Mesenchymal stem cell (in vitro differentiated cells and primary cell): ENCODE data around the gene PPP4C.
A peak's percentile ranks its signal among the peaks of the same experiment; 100 is the strongest.

Experiments
- DNase-seq: peaks from one replicate; pipeline ENCODE4 v3.0.0-alpha.2; 2013
- H2AFZ ChIP-seq: one replicate; pipeline ENCODE4 v1.6.1; 2013; ENCODE audit warnings: low read depth, mild to moderate bottlenecking, control low read depth, inconsistent platforms, low read length, moderate library complexity
- H2AK5ac ChIP-seq: 2 replicates; pipeline ENCODE4 v1.6.1; 2013; ENCODE audit warnings: low read length, moderate library complexity, mild to moderate bottlenecking, inconsistent platforms; ENCODE audit not compliant: severe bottlenecking
- H2BK120ac ChIP-seq: one replicate; pipeline ENCODE4 v1.6.1; 2013; ENCODE audit warnings: low read depth, mild to moderate bottlenecking, inconsistent platforms, low read length, moderate library complexity
- H2BK12ac ChIP-seq, 2 experiments: one replicate each; pipeline ENCODE4 v1.6.1; 2013; ENCODE audit warnings: inconsistent platforms in 2 of 2, low read length in 2 of 2, mild to moderate bottlenecking in 2 of 2, moderate library complexity in 2 of 2, control low read depth in 1 of 2
- H2BK15ac ChIP-seq: one replicate; pipeline ENCODE4 v1.6.1; 2013; ENCODE audit warnings: mild to moderate bottlenecking, low read depth, inconsistent platforms; ENCODE audit not compliant: poor library complexity, severe bottlenecking
- H2BK5ac ChIP-seq: 2 replicates; pipeline ENCODE4 v1.6.1; 2013; ENCODE audit warnings: low read depth, mild to moderate bottlenecking, low read length, control low read depth, inconsistent platforms; ENCODE audit not compliant: poor library complexity, severe bottlenecking
- H3K14ac ChIP-seq, 2 experiments: one replicate each; pipeline ENCODE4 v1.6.1; 2013; ENCODE audit warnings: inconsistent platforms in 2 of 2, low read length in 2 of 2, control low read depth in 1 of 2, mild to moderate bottlenecking in 1 of 2, moderate library complexity in 1 of 2
- H3K18ac ChIP-seq, 2 experiments: one replicate each; pipeline ENCODE4 v1.6.1; 2013; ENCODE audit warnings: inconsistent platforms in 2 of 2, low read length in 2 of 2, control low read depth in 1 of 2, low read depth in 1 of 2, mild to moderate bottlenecking in 1 of 2
- H3K23ac ChIP-seq, 2 experiments: one replicate each; pipeline ENCODE4 v1.6.1; 2013; ENCODE audit warnings: inconsistent platforms in 2 of 2, low read length in 2 of 2, mild to moderate bottlenecking in 2 of 2, moderate library complexity in 2 of 2, control low read depth in 1 of 2
- H3K27ac ChIP-seq: 2 replicates; pipeline ENCODE4 v1.5.1; 2013; ENCODE audit warnings: mild to moderate bottlenecking, moderate library complexity, low read length, control low read depth, inconsistent platforms; ENCODE audit not compliant: poor library complexity, severe bottlenecking
- H3K27me3 ChIP-seq, 2 experiments: 2 replicates each; pipeline versions ENCODE4 v1.6.1 to v1.7.0; 2013; ENCODE audit warnings: low read length in 2 of 2, mild to moderate bottlenecking in 2 of 2, moderate library complexity in 2 of 2, control low read depth in 1 of 2, inconsistent platforms in 1 of 2; ENCODE audit not compliant: control insufficient read depth in 1 of 2, insufficient read depth in 1 of 2
- H3K36me3 ChIP-seq, 2 experiments: 2 replicates each; pipeline versions ENCODE4 v1.6.1 to v1.7.0; 2013; ENCODE audit warnings: low read length in 2 of 2, control low read depth in 1 of 2, inconsistent platforms in 1 of 2, low read depth in 1 of 2, mild to moderate bottlenecking in 1 of 2; ENCODE audit not compliant: insufficient read depth in 2 of 2, control insufficient read depth in 1 of 2
- H3K4ac ChIP-seq, 2 experiments: one replicate each; pipeline ENCODE4 v1.6.1; 2013; ENCODE audit warnings: inconsistent platforms in 2 of 2, low read length in 2 of 2, mild to moderate bottlenecking in 2 of 2, moderate library complexity in 2 of 2, control low read depth in 1 of 2, low read depth in 1 of 2
- H3K4me1 ChIP-seq: 2 replicates; pipeline ENCODE4 v1.6.1; 2013; ENCODE audit warnings: low read depth, low read length, control low read depth; ENCODE audit not compliant: control insufficient read depth, insufficient read depth
- H3K4me2 ChIP-seq: 2 replicates; pipeline ENCODE4 v1.6.1; 2013; ENCODE audit warnings: low read length, mild to moderate bottlenecking, inconsistent platforms; ENCODE audit not compliant: poor library complexity, severe bottlenecking
- H3K4me3 ChIP-seq, 2 experiments: 2 replicates each; pipeline versions ENCODE4 v1.5.1 to v1.7.0; 2013; ENCODE audit warnings: low read length in 2 of 2, mild to moderate bottlenecking in 2 of 2, control low read depth in 1 of 2, low read depth in 1 of 2; ENCODE audit not compliant: insufficient read depth in 1 of 2
- H3K79me1 ChIP-seq: replicated peaks from 2 replicates; pipeline ENCODE4 v1.6.1; 2013; ENCODE audit warnings: mild to moderate bottlenecking, control low read depth, low read length, inconsistent platforms; ENCODE audit not compliant: poor library complexity, severe bottlenecking
- H3K9ac ChIP-seq: 2 replicates; pipeline ENCODE4 v1.7.0; 2013; ENCODE audit warnings: mild to moderate bottlenecking, low read length, moderate library complexity
- H3K9me3 ChIP-seq: 2 replicates; pipeline ENCODE4 v1.7.0; 2013; ENCODE audit warnings: mild to moderate bottlenecking, low read length; ENCODE audit not compliant: control insufficient read depth
- H4K8ac ChIP-seq: one replicate; pipeline ENCODE4 v1.6.1; 2013; ENCODE audit warnings: inconsistent platforms, mild to moderate bottlenecking, low read length, moderate library complexity
- H4K91ac ChIP-seq: one replicate; pipeline ENCODE4 v1.6.1; 2013; ENCODE audit warnings: mild to moderate bottlenecking, low read length, inconsistent platforms
- WGBS: methylation state at CpG from one replicate; pipeline ENCODE4 v1.1.7; 2013; ENCODE audit warnings: mixed read lengths; 5-methylcytosine and 5-hydroxymethylcytosine counted together

The PPP4C gene

DNA sequence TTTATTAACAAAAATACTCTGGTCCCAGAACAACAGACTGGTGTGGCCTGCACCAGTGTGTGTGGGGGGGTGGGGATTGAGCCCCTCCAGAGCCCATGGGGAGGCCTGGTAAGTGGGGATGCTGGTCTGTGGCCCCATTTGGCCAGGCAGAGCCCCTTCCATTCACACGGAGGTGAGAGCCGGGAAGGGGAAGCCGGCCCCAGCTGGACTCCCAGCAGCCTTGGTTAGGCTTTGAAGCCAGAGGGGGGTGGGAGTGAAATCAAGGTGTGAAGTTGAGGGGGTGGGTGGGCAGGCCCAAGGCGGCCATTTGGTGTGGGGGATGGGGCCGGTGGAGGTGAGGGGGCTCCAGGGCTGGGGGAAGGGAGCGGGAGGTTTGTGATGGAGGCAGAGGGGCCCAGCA is 10.0 kb downstream of the PPP4C start:
- H3K79me1 ChIP-seq = peaks cover 40% of the 10 kb centered on the region
- WGBS = 55% methylated on average over 6 of the region's 6 CpGs

DNA sequence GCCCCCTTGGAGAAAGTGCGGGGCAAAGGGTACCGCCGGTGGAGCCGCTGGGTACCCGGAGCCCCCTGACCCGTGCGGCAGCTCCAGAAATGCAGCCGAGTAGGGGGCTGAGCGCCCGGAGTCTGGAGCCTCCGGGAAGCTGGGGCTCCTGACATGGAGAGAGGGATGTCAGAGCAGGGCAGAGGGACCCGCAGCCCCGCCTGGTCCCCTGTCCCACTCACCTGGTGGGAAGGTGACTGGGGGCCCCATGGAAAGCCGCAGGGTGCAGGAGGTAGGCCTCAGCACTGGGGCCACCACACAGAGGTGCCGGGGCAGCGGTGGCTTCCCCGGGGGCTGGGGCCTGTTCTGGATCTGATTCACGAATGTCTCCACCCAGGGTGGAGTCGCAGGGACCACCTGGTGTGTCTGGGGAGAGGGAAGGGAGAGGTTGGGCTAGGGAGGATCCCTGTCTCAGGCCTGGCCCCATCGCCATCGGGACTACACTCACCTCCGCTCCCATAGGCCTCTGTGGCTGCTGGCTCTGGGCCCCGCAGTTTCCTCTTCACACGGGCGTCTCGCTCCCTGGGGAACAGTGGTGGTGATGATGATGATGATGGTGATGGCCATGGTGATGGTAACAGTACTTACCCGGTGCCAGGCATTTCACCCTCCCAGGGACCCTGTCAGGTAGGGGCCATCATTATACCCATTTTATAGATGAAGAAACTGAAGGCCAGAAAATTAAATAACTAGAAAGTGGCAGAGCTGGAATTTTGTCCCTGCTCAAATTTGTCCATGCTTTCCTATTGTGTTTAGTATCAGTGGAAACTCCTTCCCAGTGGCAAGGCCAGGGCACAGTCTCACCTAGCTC is 10.7 kb downstream of the PPP4C start:
- peaks cover 35% of the 10 kb centered on the region for H3K79me1 ChIP-seq
- no peak overlapping the region for H4K8ac ChIP-seq
- no peak overlapping the region for H3K4me2 ChIP-seq
- H2BK12ac ChIP-seq = no peak overlapping the region
- no peak overlapping the region for H3K14ac ChIP-seq
- no peak overlapping the region for H3K4ac ChIP-seq
- H3K4me1 ChIP-seq = peaks cover 10% of the 10 kb centered on the region
- H3K27me3 ChIP-seq = no peaks in the 10 kb centered on the region
- H2BK120ac ChIP-seq = no peak overlapping the region
- H4K91ac ChIP-seq = no peak overlapping the region
- no peak overlapping the region for H3K9ac ChIP-seq
- 86% methylated on average over 25 of the region's 27 CpGs for WGBS
- H3K18ac ChIP-seq = no peak overlapping the region
- H2BK5ac ChIP-seq = no peak overlapping the region
- no peak overlapping the region for H2BK15ac ChIP-seq
- H3K9me3 ChIP-seq = no peaks in the 10 kb centered on the region
- no peak overlapping the region for H3K27ac ChIP-seq
- no peak overlapping the region for H2AK5ac ChIP-seq
- H3K23ac ChIP-seq = no peak overlapping the region
- no peak for DNase-seq
- peaks cover 42 to 64% of the 10 kb centered on the region in 2 experiments for H3K36me3 ChIP-seq
- H3K4me3 ChIP-seq = no peak overlapping the region
- no peak overlapping the region for H2AFZ ChIP-seq

More for the DNA sequence above, 10.0 kb downstream of the PPP4C start:
- H3K9ac ChIP-seq = peak overlapping the region; percentile 75
- no peak overlapping the region for H3K4me3 ChIP-seq
- no peak overlapping the region for H2BK120ac ChIP-seq
- no peak overlapping the region for H2BK12ac ChIP-seq
- H3K4me1 ChIP-seq = peaks cover 7% of the 10 kb centered on the region
- no peaks in the 10 kb centered on the region for H3K9me3 ChIP-seq
- no peak overlapping the region for H3K27ac ChIP-seq
- H3K36me3 ChIP-seq = peaks cover 48 to 70% of the 10 kb centered on the region in 2 experiments
- no peak overlapping the region for H2AFZ ChIP-seq
- H2BK5ac ChIP-seq = no peak overlapping the region
- DNase-seq = no peak
- no peaks in the 10 kb centered on the region for H3K27me3 ChIP-seq
- H3K23ac ChIP-seq = no peak overlapping the region
- H4K91ac ChIP-seq = no peak overlapping the region
- H3K18ac ChIP-seq = no peak overlapping the region
- no peak overlapping the region for H4K8ac ChIP-seq
- H2AK5ac ChIP-seq = no peak overlapping the region
- no peak overlapping the region for H3K14ac ChIP-seq
- H3K4me2 ChIP-seq = no peak overlapping the region
- no peak overlapping the region for H2BK15ac ChIP-seq
- H3K4ac ChIP-seq = no peak overlapping the region

DNA sequence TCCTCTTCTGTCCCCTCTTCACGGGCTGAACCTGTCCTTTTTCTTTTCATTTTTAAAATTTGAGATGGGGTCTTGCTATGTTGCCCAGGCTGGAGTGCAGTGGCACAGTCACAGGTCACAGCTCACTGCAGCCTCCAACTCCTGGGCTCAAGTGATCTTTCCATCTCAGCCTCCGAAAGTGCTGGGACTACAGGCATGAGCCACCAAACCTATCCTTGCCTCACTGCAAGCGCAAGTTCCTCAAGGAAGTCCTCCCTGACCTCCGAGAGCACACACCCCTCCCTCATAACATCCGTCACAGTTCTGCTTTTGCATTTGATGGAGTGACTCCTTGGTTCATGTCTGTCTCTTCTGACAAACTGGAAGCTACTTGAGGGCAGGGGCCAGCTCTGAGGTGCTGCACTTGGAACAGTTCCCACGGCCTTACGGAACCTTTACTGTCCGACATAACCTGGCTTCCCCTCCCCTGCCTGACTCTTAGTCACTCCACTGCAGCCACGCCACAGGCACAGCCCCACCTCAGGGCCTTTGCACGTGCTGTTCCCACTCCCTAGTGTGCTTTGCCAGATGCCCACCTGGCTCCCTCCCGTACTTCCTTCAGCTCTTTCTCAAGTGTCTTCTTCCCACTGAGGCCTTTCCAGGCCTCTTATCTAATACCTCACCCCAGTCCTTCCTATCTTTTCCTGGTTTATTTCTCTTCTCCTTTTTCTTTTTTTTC is 11.5 kb downstream of the PPP4C start:
- H3K36me3 ChIP-seq = peaks cover 36 to 59% of the 10 kb centered on the region in 2 experiments
- no peaks in the 10 kb centered on the region for H3K9me3 ChIP-seq
- no peak overlapping the region for H3K4me3 ChIP-seq
- H2BK12ac ChIP-seq = peak overlapping the region in 1 of 2 experiments; percentile 72
- no peak overlapping the region for H2AFZ ChIP-seq
- H4K91ac ChIP-seq = no peak overlapping the region
- H3K27me3 ChIP-seq = no peaks in the 10 kb centered on the region
- H3K23ac ChIP-seq = no peak overlapping the region
- no peak overlapping the region for H2BK15ac ChIP-seq
- H3K4me2 ChIP-seq = no peak overlapping the region
- H4K8ac ChIP-seq = no peak overlapping the region
- H3K14ac ChIP-seq = peak overlapping the region in 1 of 2 experiments; percentile 26
- no peak overlapping the region for H2BK5ac ChIP-seq
- 89% methylated on average over 10 of the region's 11 CpGs for WGBS
- H3K4ac ChIP-seq = no peak overlapping the region
- H3K18ac ChIP-seq = no peak overlapping the region
- peaks cover 30% of the 10 kb centered on the region for H3K79me1 ChIP-seq
- no peak for DNase-seq
- H2BK120ac ChIP-seq = no peak overlapping the region
- H3K27ac ChIP-seq = no peak overlapping the region
- peaks cover 14% of the 10 kb centered on the region for H3K4me1 ChIP-seq
- no peak overlapping the region for H3K9ac ChIP-seq
- H2AK5ac ChIP-seq = no peak overlapping the region

DNA sequence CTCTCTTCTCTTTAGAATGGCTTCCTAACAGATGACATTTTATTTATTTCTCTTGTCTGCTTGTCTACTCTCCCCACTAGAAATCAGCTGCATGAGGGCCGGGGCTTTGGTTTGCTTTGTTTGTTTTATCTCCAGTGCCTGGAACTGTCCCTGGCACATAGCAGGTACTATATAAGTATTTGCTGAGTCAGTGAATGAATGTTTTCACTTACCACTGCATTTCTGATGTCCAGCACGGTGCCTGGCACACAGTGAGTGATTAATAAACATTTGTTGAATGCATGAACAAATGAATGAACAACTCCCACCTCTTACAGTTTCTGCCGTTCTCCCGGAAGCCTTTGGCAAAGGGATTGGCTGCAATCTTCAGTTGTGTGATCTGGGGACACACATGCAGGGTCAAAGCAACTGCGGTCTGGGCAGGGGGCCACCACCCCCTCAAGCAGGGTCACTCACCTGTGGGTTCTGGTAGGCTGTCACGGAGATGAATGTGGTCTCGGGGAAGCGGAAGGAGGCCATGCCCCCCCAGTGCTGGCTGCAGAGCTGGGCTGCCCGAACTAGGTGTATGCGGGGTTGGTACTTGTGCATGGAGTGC is 12.5 kb downstream of the PPP4C start:
- Histone ChIP-seq H2BK5ac (no peak overlapping the region), H4K91ac (no peak overlapping the region), H2BK15ac (peak overlapping the region; percentile 6), H3K27ac (no peak overlapping the region), H3K14ac (no peak overlapping the region), H3K23ac (no peak overlapping the region), H3K18ac (no peak overlapping the region), H3K4me1 (peaks cover 18% of the 10 kb centered on the region), H3K9ac (no peak overlapping the region), H2BK12ac (no peak overlapping the region), H3K36me3 (peaks cover 27 to 49% of the 10 kb centered on the region in 2 experiments), H3K27me3 (no peaks in the 10 kb centered on the region), H3K4me2 (no peak overlapping the region), H3K4me3 (no peak overlapping the region), H2BK120ac (no peak overlapping the region), H2AK5ac (no peak overlapping the region), H3K4ac (no peak overlapping the region), H4K8ac (no peak overlapping the region), H2AFZ (no peak overlapping the region), H3K9me3 (no peaks in the 10 kb centered on the region), H3K79me1 (peaks cover 22% of the 10 kb centered on the region)
- 82% methylated on average over 8 of the region's 10 CpGs for WGBS
- DNase-seq = no peak
